B cell (primary cell): ENCODE data around the gene TSEN2. TPM values are rescaled to one million over a fixed set of nuclear protein-coding genes. Genes with fewer than 3 reads are reported as not detected.

ENCODE experiments used
- ATAC-seq: fragments of 200-7000 bp; cut with Tn5 transposase; one replicate; pipeline ENCODE4 v1.10.0; 2021; ENCODE audit warnings: low read depth, mild to moderate bottlenecking, moderate number of reproducible peaks, moderate library complexity
- CTCF ChIA-PET: fragments of 350-600 bp; sonication (Branson Sonifier 250); formaldehyde crosslinking; loops from one replicate; lab custom pipeline; 2021; ENCODE audit warnings: antibody characterized with exemption, inconsistent platforms; lab: Charles Lee
- POLR2A ChIA-PET: fragments of 350-600 bp; sonication (Branson Sonifier 250); formaldehyde crosslinking; loops from one replicate; lab custom pipeline; 2021; ENCODE audit warnings: antibody characterized with exemption; lab: Charles Lee
- DNase-seq: peaks from one replicate; pipeline ENCODE4 v3.0.0; 2013
- H2AFZ ChIP-seq: 2 replicates; pipeline ENCODE4 v1.6.1; 2012; ENCODE audit warnings: mild to moderate bottlenecking, low read depth, low read length; ENCODE audit not compliant: insufficient read depth, poor library complexity, severe bottlenecking
- H3K27ac ChIP-seq, 2 donors: 1 replicate in 1 of 2; 2 replicates in 1 of 2; pipeline ENCODE4 v1.5.1; 2012 to 2013; ENCODE audit warnings: low read length in 2 of 2, mild to moderate bottlenecking in 2 of 2, moderate library complexity in 1 of 2
- H3K27me3 ChIP-seq, 4 experiments: fragments of 200-600 bp in 1 of 4; sonication (generic) in 1 of 4; replicated peaks in 1 of 4; 1 replicate in 2 of 4; 2 replicates in 2 of 4; pipeline versions ENCODE4 v1.6.1 to v1.7.0; 2013 to 2016; ENCODE audit warnings: low read length in 3 of 4, mild to moderate bottlenecking in 2 of 4, mixed read lengths in 1 of 4, moderate library complexity in 1 of 4; ENCODE audit not compliant: insufficient read depth in 4 of 4, control insufficient read depth in 3 of 4; ENCODE audit errors: control extremely low read depth in 1 of 4
- H3K36me3 ChIP-seq, 2 experiments: replicated peaks in 1 of 2; 1 replicate in 1 of 2; 2 replicates in 1 of 2; pipeline versions ENCODE4 v1.6.1 to v1.7.1; 2013; ENCODE audit warnings: low read length in 1 of 2; ENCODE audit not compliant: insufficient read depth in 2 of 2, control insufficient read depth in 1 of 2; ENCODE audit errors: control extremely low read depth in 1 of 2, extremely low read depth in 1 of 2
- H3K4me1 ChIP-seq, 2 donors: fragments of 200-600 bp in 1 of 2; sonication (generic) in 1 of 2; 1 replicate in 1 of 2; 2 replicates in 1 of 2; pipeline versions ENCODE4 v1.5.1 to v1.6.1; 2013 to 2017; ENCODE audit warnings: low read length in 2 of 2; ENCODE audit not compliant: control insufficient read depth in 2 of 2, insufficient read depth in 2 of 2
- H3K4me2 ChIP-seq: replicated peaks from 2 replicates; pipeline ENCODE3; 2012; ENCODE audit warnings: mild to moderate bottlenecking, low read depth, low read length; ENCODE audit not compliant: poor library complexity, severe bottlenecking
- H3K4me3 ChIP-seq, 5 experiments: fragments of 200-600 bp in 1 of 5; sonication (generic) in 1 of 5; 1 replicate in 3 of 5; 2 replicates in 2 of 5; pipeline versions ENCODE4 v1.5.1 to v1.7.0; 2011 to 2016; ENCODE audit warnings: low read length in 4 of 5, mild to moderate bottlenecking in 4 of 5, low read depth in 2 of 5, control low read depth in 1 of 5, moderate library complexity in 1 of 5; ENCODE audit not compliant: insufficient read depth in 1 of 5; ENCODE audit errors: control extremely low read depth in 1 of 5, extremely low read depth in 1 of 5
- H3K79me2 ChIP-seq: fragments of 200-600 bp; sonication (generic); one replicate; pipeline ENCODE4 v1.6.0; 2016; ENCODE audit warnings: low read length; ENCODE audit not compliant: control insufficient read depth, insufficient read depth
- H3K9ac ChIP-seq: fragments of 200-600 bp; sonication (generic); 2 replicates; pipeline ENCODE4 v1.6.1; 2017; ENCODE audit warnings: mild to moderate bottlenecking, low read length, moderate library complexity
- H3K9me3 ChIP-seq, 3 donors: one replicate each; pipeline versions ENCODE4 v1.6.1 to v1.7.1; 2013; ENCODE audit warnings: low read length in 2 of 3; ENCODE audit not compliant: control insufficient read depth in 2 of 3, insufficient read depth in 1 of 3; ENCODE audit errors: control extremely low read depth in 1 of 3
- H4K20me1 ChIP-seq: 2 replicates; pipeline ENCODE4 v1.6.0; 2012; ENCODE audit warnings: mild to moderate bottlenecking, low read length; ENCODE audit not compliant: insufficient read depth, control insufficient read depth, poor library complexity, severe bottlenecking
- H3K27ac Mint-ChIP-seq: one replicate; pipeline ENCODE4 v1.8.0; 2021; ENCODE audit warnings: mixed read lengths
- H3K27me3 Mint-ChIP-seq: one replicate; pipeline ENCODE4 v1.8.0; 2021; ENCODE audit warnings: mixed read lengths
- H3K4me1 Mint-ChIP-seq: one replicate; pipeline ENCODE4 v1.8.0; 2021; ENCODE audit warnings: mixed read lengths
- H3K4me3 Mint-ChIP-seq: one replicate; pipeline ENCODE4 v1.8.0; 2021; ENCODE audit warnings: mixed read lengths
- H3K9me3 Mint-ChIP-seq: one replicate; pipeline ENCODE4 v1.8.0; 2022; ENCODE audit warnings: mixed read lengths; ENCODE audit not compliant: insufficient read depth
- CTCF ChIP-seq: fragments of 200-600 bp; IDR thresholded peaks from one replicate; pipeline ENCODE4 v1.8.0; 2022; ENCODE audit warnings: antibody characterized with exemption, mild to moderate bottlenecking
- EZH2 ChIP-seq: IDR thresholded peaks from 2 replicates; pipeline ENCODE4 v1.6.1; 2012; ENCODE audit warnings: borderline replicate concordance, low read depth, mild to moderate bottlenecking, moderate library complexity, low read length; ENCODE audit not compliant: insufficient read depth, poor library complexity, severe bottlenecking
- WGBS: methylation state at CpG from one replicate; pipeline ENCODE4 v1.1.5; 2013; ENCODE audit warnings: missing lambda C conversion rate; ENCODE audit not compliant: insufficient coverage; 5-methylcytosine and 5-hydroxymethylcytosine counted together
- intact Hi-C: fragments of 100-400 bp; cut with micrococcal nuclease; formaldehyde crosslinking; loops from one replicate; pipeline ENCODE4 v1.10.0; 2022
- polyA plus RNA-seq: library from polyadenylated mRNA; depleted of rRNA; stranded (reverse); fragments of >200 nt; gene quantifications from 2 replicates; pipeline ENCODE4 v1.2.3, GENCODE V29; 2012
- total RNA-seq, 2 donors: library from RNA; stranded (reverse); fragments of 120-200 nt in 1 of 2; gene quantifications; 1 replicate in 1 of 2; 2 replicates in 1 of 2; pipeline versions ENCODE4 v1.2.3 to v1.2.4, GENCODE V29; 2013 to 2022

Gene TSEN2
- total and polyA plus RNA-seq, 2 donors (not counting 1 experiment from before 2014, with no cell fraction given), result 13.4 to 17.6 TPM

GRCh38 chr3:12451481-12451880 is 32.8 kb upstream of the TSEN2 start:
- ChIA-PET POLR2A (no interaction called here), CTCF (no interaction called here)
- H3K4me1 Mint-ChIP-seq, result no peaks in the 10 kb centered on the region
- no peaks in the 10 kb centered on the region for H3K79me2 ChIP-seq
- no peak overlapping the region for H3K4me2 ChIP-seq
- H3K27ac ChIP-seq, result no peak overlapping the region
- H2AFZ ChIP-seq, result no peak overlapping the region
- TF ChIP-seq CTCF (no peak), EZH2 (no peak)
- H3K4me3 Mint-ChIP-seq, result no peak overlapping the region
- WGBS, result 93% methylated on average over 5 of the region's 5 CpGs
- intact Hi-C loops, result no loop called here
- H3K4me1 ChIP-seq, result no peaks in the 10 kb centered on the region
- ATAC-seq (no peak), DNase-seq (no peak)
- H3K27ac Mint-ChIP-seq, result no peak overlapping the region
- H4K20me1 ChIP-seq, result no peaks in the 10 kb centered on the region
- peaks cover 1% of the 10 kb centered on the region for H3K9me3 Mint-ChIP-seq
- H3K4me3 ChIP-seq, result no peak overlapping the region
- no peaks in the 10 kb centered on the region for H3K36me3 ChIP-seq
- no peak overlapping the region for H3K9ac ChIP-seq
- H3K27me3 ChIP-seq, result no peaks in the 10 kb centered on the region
- no peaks in the 10 kb centered on the region for H3K9me3 ChIP-seq
- no peaks in the 10 kb centered on the region for H3K27me3 Mint-ChIP-seq

- TF ChIP-seq CTCF (no peak), EZH2 (no peak)
- Histone ChIP-seq H3K4me1 (no peaks in the 10 kb centered on the region), H4K20me1 (no peaks in the 10 kb centered on the region), H3K27me3 (no peaks in the 10 kb centered on the region), H3K4me2 (no peak overlapping the region), H3K9ac (no peak overlapping the region), H3K27ac (no peak overlapping the region), H3K79me2 (no peaks in the 10 kb centered on the region), H2AFZ (no peak overlapping the region), H3K9me3 (no peaks in the 10 kb centered on the region), H3K36me3 (no peaks in the 10 kb centered on the region), H3K4me3 (no peak overlapping the region)
- DNase-seq (no peak), ATAC-seq (no peak)
- CTCF ChIA-PET, result no interaction called here
- intact Hi-C loops, result no loop called here
- H3K27ac Mint-ChIP-seq, result no peak overlapping the region
- 100% methylated on average over 1 of the region's 1 CpG for WGBS
- H3K9me3 Mint-ChIP-seq, result peaks cover 1% of the 10 kb centered on the region
- POLR2A ChIA-PET, result no interaction called here
- no peak overlapping the region for H3K4me3 Mint-ChIP-seq
- H3K4me1 Mint-ChIP-seq, result no peaks in the 10 kb centered on the region
- H3K27me3 Mint-ChIP-seq, result no peaks in the 10 kb centered on the region
These were observed 32.3 kb upstream of the TSEN2 start for GRCh38 chr3:12451960-12452359.
